Stimulated activated CD4-positive, alpha-beta T cell treated with anti-CD3 and anti-CD28 coated beads, TNF-alpha, amount 100 ng/mL, for 1 hour (primary cell): ENCODE results near the gene RDM1.
"Not testable (repeated sequence)": the region's sequence is repeated elsewhere in the genome, so short reads cannot be mapped to it uniquely, and the experiment has no call there.

ENCODE experiments used
- DNase-seq, 3 donors: peaks; one replicate each; pipeline ENCODE4 v3.0.0-alpha.2; 2020; ENCODE audit warnings: low read depth in 3 of 3, low spot score in 1 of 3

The RDM1 gene

DNA sequence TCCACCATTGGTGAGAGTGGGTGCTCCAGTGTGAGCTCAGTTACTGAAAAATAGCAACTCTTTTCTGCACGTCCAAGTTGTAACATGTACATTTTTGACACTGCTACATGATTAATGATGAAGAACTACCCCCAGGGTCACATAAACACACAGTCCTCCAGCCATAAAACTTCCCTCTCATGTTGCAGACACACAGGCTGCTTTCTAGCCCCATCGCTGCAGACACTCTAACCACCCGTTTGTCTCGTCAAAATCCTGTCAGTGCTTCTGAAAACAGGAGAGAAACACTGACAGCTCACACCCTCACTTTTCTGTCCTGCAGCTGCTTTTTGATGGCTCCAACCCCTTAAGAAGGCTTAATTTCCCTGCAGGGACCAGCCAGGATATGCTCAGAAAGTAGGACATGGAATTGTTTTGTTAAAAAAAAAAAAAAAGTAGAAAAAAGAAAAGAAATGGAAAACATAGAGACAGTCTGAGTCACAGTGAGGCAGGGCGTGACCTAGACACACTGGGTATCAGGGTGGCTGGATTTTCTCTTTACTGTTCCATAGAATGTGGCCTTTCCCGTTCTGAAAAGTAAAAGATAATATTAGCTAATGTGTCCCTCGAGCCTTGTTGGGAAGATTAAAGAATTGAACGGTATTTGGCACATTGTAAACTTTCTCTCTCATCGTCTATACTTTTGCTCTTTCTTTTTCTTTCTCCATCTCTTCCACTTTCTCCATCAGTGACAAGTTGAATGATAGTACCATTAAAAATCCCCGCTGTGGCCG, 29.7 kb downstream of the RDM1 start:
- DNase-seq, result no peak

- DNase-seq, result no peak
Observed at GRCh38 chr17:35900280-35900679, 30.3 kb downstream of the RDM1 start.

DNA sequence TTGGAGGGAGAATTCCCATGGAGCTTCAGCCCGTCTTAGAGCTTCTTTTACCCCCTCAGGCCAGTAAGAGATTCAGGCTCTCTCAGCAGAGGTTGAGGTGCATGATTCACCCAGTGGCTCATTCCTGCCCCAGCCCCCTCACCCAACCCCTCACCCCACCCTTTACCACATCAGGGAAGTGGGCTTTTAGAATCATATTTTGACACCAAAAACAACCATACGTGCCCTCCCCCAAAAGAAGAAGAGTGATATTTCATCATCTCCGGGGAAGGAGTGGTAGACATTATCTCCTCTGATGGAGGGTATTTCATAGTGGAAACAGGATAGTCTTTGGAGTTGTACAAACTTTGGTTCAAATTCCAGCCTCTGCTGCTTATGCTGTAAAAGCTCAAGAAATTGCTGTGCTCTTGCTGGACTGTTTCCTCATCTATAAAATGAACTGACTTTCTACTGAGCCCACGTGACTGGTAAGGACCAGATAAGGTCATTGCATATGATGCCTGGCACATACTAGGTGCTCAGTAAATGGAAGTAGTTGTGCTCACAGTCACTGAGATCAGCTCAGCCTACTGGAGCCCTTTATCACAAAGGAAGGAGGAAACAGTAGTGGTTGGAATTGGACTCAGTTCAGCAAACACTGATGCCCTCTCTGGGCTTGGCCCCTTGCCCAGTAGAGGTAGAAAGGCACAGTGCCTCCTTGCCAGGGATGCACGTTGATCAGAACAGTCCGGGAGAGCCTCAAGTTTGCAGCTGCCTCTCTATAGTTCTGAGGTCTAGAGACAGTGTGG, 32.1 kb downstream of the RDM1 start:
- DNase-seq, result no peak

- not testable (repeated sequence) for DNase-seq
Observed at GRCh38 chr17:35897772-35898171, 32.8 kb downstream of the RDM1 start.

- DNase-seq, result no peak
Observed at GRCh38 chr17:35895636-35896587, 34.7 kb downstream of the RDM1 start.

- no peak for DNase-seq
Observed at GRCh38 chr17:35894206-35894605, 36.4 kb downstream of the RDM1 start.

DNA sequence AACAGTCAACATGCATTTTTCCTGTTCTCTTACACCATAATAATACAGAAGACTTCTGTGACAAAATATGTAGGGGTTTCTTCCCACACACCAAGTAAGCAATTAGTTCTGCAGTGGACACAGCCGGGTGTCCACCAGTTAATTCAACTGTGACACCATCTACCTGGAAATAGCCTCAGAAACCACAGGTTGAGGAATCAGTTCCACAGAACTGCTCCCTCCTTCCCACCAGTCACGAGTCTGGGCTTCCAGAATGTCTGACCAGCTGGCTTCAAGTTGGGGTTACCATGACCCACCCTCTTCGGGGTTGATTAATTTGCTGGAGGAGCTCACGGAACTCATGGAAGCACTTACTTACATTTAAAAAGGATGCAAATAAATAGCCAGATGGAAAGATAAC, 36.8 kb downstream of the RDM1 start:
- DNase-seq, result no peak

DNA sequence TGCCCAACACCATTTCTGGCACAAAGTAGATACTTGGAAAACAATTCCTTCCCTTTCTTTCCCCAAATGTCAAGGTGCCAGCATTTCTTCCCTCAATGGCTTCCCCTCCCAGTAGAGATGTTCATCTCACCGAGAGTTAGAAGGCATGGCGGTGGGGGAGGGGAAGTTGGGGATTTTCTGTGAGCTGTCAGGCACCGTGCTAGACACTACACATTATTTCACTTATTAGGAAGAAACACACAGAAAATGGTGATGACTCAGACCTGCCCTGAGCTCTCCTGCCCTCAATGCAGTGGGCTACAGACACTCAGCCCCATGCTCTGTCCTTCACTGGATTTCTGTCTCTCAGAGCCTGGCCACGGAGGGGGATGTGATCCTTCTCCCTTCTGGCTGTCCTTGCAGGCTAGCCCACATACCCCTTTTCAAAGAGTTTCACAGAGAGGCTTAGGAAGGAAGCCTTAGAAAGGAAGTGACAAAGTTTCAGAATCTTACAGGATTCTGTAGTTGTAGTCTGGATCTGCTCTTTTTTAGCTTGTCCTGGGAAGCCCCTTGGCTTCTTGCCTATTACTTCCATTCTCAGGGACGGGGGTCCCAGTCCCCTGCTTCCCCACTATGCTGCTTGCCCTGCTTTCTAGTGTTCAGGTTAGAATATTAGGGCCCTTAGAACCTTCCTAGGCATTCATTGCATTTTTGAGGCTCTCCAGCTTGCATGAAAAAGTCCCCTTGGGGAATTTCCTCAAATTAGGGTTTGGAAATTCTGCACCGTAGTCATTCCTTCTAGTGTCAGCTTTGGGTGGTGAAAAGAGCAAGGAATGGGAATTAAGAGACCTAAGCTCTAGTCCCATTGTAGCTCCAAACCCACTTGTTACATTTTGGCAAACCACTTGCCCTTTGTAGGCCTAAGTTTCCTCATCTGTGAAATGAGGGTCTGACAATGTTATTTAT, 38.2 kb downstream of the RDM1 start:
- peak in 1 of 3 donors; percentile 21 for DNase-seq

- no peak for DNase-seq
Observed at GRCh38 chr17:35891269-35891668, 39.3 kb downstream of the RDM1 start.

DNA sequence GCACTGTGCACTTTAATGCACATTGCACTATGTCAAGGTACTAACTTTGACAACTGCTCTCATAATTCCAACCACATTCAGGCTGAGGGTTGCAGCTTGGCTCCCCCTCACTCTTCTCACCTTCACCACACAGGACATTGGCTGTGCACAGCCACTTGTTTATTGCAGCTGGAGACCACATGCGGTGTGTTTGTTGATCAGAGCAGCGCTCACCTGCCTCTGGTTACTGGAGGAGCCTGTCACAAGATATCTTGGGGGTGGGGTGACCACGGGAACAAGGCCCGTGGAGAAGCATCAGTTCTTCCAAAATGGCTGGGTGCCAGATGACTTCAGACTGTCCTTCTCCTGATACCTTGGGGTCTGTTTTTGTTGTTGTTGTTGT, 39.8 kb downstream of the RDM1 start:
- no peak for DNase-seq

- no peak for DNase-seq
Observed at GRCh38 chr17:35889818-35890773, 40.5 kb downstream of the RDM1 start.

DNA sequence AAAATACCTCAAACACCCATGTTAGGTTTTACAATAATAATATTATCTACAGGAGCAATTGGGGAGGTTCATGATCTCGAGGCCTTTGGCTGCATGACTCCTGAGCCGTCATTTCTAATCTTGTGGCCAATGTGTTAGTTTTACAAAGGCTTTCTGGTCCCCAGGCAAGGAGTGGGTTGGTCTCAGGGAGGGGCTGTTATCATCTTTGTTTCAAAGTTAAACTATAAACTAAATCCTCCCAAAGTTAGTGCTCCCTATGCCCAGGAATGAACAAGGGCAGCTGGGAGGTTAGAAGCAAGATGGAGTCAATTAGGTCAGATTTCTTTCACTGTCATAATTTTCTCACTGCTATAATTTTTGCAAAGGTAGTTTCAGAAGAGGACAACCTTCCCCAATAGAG, 41.3 kb downstream of the RDM1 start:
- no peak for DNase-seq

DNA sequence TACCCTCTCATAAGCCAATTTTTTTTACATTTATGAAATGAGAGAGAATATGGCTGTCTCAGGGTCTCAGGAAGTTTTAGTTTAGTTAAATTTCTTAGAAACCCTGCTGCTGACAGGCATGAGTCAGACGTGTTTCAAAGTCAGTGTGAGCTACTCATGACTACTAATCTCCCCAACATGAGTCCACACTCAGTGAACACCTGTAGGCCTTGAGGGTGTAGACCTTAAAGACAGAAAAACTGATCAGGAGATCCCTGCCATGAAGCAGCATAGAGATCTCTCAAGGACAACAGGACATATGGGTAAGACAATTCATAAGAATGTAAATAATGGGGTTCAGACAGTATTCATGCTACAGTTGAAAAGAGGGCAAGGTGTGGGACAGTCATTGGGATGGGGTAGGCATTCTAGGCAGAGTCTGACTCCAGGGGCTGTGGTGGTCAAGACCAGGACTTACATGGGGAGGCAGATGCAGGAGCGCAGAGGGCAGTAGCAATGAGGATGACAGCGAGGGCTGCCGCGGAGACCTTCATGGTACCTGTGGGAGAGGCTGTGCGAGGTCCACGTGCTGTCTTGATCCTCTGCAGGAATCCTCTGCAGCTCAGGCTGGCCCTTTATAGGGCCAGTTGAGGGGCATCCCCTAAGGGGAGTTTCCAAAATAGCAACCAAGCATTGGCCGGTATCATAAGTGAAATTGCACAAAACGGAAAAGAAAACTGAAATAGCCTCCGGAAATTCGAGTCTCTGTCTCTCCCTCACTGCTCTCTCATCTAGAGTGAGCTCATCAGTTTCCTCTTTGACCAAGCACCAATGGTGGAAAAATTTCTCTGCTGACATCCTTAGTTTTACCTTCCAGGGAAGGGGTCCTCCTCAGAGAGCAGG, 50.6 kb downstream of the RDM1 start, which contains the start of gene CCL5:
CCL5 (minus strand) TSS at position 588 of the 882 bp plus-strand sequence.
- DNase-seq, result peak in 1 of 3 donors; percentile 29

GRCh38 chr17:35878361-35878760, 52.2 kb downstream of the RDM1 start:
- no peak for DNase-seq

- no peak for DNase-seq
Observed at GRCh38 chr17:35877345-35878029, 53.1 kb downstream of the RDM1 start.

DNA sequence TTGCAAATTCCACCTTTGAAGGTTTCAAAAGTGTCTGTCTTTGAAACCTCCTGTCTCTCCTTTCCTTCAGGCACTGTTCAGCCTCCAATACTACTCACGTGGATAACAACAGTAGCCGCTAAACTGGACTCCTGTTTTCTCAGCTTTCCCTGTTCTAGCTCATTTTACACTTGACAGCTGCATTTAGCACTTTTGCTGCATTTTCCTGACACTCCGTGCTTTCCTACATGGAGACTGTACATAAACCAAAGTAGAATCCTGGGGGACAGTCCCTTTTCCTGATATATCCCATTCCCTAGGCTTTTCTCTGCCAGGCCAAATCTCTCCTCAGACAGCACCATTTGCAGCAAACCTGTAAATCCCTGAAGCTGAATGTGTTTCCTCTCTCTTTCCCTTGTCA, 54.0 kb downstream of the RDM1 start:
- no peak for DNase-seq

GRCh38 chr17:35875800-35876139, 54.8 kb downstream of the RDM1 start:
- DNase-seq, result no peak
